GM18907 (cell line): ENCODE data around the gene MGRN1.

Source experiments
- ATAC-seq: cut with Tn5 transposase; IDR thresholded peaks from one replicate; pipeline ENCODE4 v1.9.1; 2021; ENCODE audit warnings: mild to moderate bottlenecking, moderate library complexity; ENCODE audit not compliant: unreplicated experiment

MGRN1 gene

GRCh38 chr16:4695473-4696171 is 71.0 kb downstream of the MGRN1 start:
- ATAC-seq: no peak

GRCh38 chr16:4696172-4696904 is 71.7 kb downstream of the MGRN1 start:
- ATAC-seq: no peak

- ATAC-seq: no peak
These were observed 72.5 kb downstream of the MGRN1 start for GRCh38 chr16:4696905-4697847.

GRCh38 chr16:4697848-4698291 is 73.2 kb downstream of the MGRN1 start:
- no peak for ATAC-seq

GRCh38 chr16:4698321-4699045 is 73.9 kb downstream of the MGRN1 start:
- no peak for ATAC-seq

GRCh38 chr16:4699046-4699556 is 74.5 kb downstream of the MGRN1 start:
- ATAC-seq: no peak

- no peak for ATAC-seq
These were observed 75.9 kb downstream of the MGRN1 start for GRCh38 chr16:4700380-4700996.

GRCh38 chr16:4700997-4701743 is 76.5 kb downstream of the MGRN1 start:
- ATAC-seq: no peak

- ATAC-seq: no peak
These were observed 77.3 kb downstream of the MGRN1 start for GRCh38 chr16:4701791-4702465.

GRCh38 chr16:4702466-4702808 is 77.8 kb downstream of the MGRN1 start:
- ATAC-seq: no peak

- no peak for ATAC-seq
These were observed 79.3 kb downstream of the MGRN1 start for GRCh38 chr16:4703906-4704305.

GRCh38 chr16:4704491-4704890 is 79.9 kb downstream of the MGRN1 start:
- no peak for ATAC-seq

GRCh38 chr16:4704913-4705312 is 80.3 kb downstream of the MGRN1 start:
- ATAC-seq: no peak

GRCh38 chr16:4706871-4707270 is 82.2 kb downstream of the MGRN1 start:
- no peak for ATAC-seq

GRCh38 chr16:4709481-4709880 is 84.9 kb downstream of the MGRN1 start:
- no peak for ATAC-seq

GRCh38 chr16:4713663-4714501 is 89.3 kb downstream of the MGRN1 start:
- no peak for ATAC-seq

GRCh38 chr16:4714996-4715395 is 90.4 kb downstream of the MGRN1 start:
- ATAC-seq: no peak

GRCh38 chr16:4718466-4718865 is 93.8 kb downstream of the MGRN1 start:
- no peak for ATAC-seq
